ENCODE measurements around the gene PRR11. TPM values are rescaled to one million over a fixed set of nuclear protein-coding genes. Genes with fewer than 3 reads are reported as not detected.

The PRR11 gene
- total and polyA plus RNA-seq, 4 donors: 0.63 to 4.2 (median 2.0) TPM

DNA sequence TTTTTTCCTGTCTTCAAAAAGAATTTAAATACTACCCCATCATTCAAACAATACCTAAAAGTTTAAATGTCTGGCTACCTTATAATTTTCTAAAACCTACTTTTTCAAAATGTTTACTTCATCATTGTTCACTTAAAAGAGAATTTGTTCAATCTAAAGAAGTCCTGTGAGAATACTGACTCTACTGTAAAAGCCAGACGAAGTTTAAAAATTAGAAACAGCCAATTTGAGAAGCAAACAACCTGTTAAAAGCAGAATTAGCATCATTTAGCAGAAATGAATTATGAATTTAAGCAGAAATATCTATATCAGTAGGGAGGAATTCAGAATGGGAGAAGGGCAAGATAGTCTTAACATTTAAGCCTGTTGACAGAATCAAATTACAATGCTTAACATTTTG lies 2.6 kb upstream of the PRR11 start:
- Histone ChIP-seq H3K9me3 (ENCODE audit: control insufficient read depth in 4 of 4, insufficient read depth in 3 of 4, low read length in 3 of 4) (no peaks in the 10 kb centered on the region), H3K27ac (ENCODE audit: low read depth in 1 of 2, low read length in 1 of 2) (no peak overlapping the region), H3K27me3 (ENCODE audit: control insufficient read depth in 3 of 3, insufficient read depth in 3 of 3, low read length in 2 of 3) (no peaks in the 10 kb centered on the region), H3K36me3 (ENCODE audit: control insufficient read depth in 4 of 4, insufficient read depth in 4 of 4, low read length in 4 of 4) (no peaks in the 10 kb centered on the region), H3K4me3 (no peak overlapping the region), H3K9ac (ENCODE audit: insufficient read depth in 1 of 2, low read length in 2 of 2) (peak overlapping the region in 1 of 2 donors; percentile 97), H3K4me1 (ENCODE audit: control insufficient read depth in 5 of 5, insufficient read depth in 5 of 5, low read length in 5 of 5) (peaks cover 3 to 39% (median 7%) of the 10 kb centered on the region in 5 donors)
- no peak for TF ChIP-seq CTCF (IDR thresholded peaks at IDR 0.05; ENCODE audit: control extremely low read depth, extremely low read depth)
- no peak for ATAC-seq (ENCODE audit: insufficient read depth, low FRiP score)
- peak in 2 of 3 donors; percentile 18 to 41 for DNase-seq
- WGBS, 2 donors: 83 to 85% methylated on average over 1 of the region's 1 CpG

DNA sequence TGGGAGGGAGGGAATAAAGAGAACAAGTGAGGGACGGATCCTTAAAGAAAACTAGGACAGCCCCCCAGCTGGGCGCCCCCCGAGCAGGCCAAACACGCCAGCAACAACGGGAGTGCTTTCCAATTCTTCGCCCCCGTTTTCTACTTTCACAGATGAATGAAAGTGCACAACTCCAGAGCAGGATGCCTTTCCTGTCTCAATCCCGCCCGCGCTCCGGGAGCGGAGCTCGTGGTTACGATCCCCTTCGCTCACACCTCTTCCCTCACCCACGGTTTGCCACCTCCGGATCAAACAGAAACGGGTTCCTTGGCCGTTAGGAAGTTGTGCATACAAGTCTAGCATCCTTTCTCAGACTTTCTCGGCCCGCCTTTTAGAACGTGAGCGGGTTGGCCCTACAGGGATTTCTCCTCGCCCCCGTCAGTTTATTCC lies 1.2 kb upstream of the PRR11 start:
- ATAC-seq (ENCODE audit: insufficient read depth, low FRiP score) (no peak), DNase-seq (peak in 2 of 3 donors; percentile 69)
- H3K9ac ChIP-seq (ENCODE audit: insufficient read depth in 1 of 2, low read length in 2 of 2): peak overlapping the region; percentile 93 to 97
- TF ChIP-seq CTCF (IDR thresholded peaks at IDR 0.05; ENCODE audit: control extremely low read depth, extremely low read depth): no peak
- WGBS, 2 donors: 0% methylated on average over 25 of the region's 25 CpGs
- no peaks in the 10 kb centered on the region for H3K9me3 ChIP-seq (ENCODE audit: control insufficient read depth in 4 of 4, insufficient read depth in 3 of 4, low read length in 3 of 4)
- H3K27ac ChIP-seq (ENCODE audit: low read depth in 1 of 2, low read length in 1 of 2): peak overlapping the region; percentile 62 to 78
- H3K36me3 ChIP-seq (ENCODE audit: control insufficient read depth in 4 of 4, insufficient read depth in 4 of 4, low read length in 4 of 4): no peaks in the 10 kb centered on the region
- no peaks in the 10 kb centered on the region for H3K27me3 ChIP-seq (ENCODE audit: control insufficient read depth in 3 of 3, insufficient read depth in 3 of 3, low read length in 2 of 3)
- peaks cover 3 to 39% (median 7%) of the 10 kb centered on the region in 5 donors for H3K4me1 ChIP-seq (ENCODE audit: control insufficient read depth in 5 of 5, insufficient read depth in 5 of 5, low read length in 5 of 5)
- peak overlapping the region; percentile 64 for H3K4me3 ChIP-seq

DNA sequence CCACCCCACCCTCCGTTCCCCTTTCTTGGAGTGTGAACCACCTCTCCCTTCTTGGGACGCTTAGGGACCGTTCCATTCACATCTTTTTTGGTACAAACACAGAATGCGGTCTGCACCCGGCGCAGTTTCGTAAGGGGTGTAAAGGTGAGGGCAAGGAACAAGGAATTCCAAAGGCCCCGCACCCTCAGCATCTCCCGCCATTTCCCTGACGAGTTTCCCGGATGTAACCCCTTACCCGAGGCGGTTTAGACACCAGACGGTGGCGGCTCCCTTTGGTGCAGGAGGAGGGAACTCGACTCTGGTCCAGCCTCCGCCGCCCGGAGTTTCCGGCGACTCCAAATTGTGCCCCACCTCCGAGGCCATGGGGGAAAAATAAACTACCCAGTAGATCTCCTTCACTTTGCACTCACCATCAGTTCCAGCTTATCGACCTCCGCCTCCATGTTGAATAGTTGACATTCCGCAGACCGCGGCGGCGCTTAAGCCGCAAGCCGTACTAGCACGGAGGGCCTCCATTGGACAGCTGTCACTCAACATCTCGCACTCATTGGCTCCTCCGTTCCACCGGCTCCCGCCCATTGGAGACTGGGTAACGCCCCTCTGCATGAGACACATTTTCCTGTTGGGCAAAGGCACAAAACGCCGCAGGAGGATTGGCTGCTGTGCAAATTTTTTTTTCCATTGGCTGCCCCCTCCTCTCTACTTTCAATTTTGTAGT lies 666 bp upstream of the PRR11 start, which contains the start of gene SKA2:
Gene SKA2, minus strand, starts transcription at position 466 of the 718 bp plus-strand sequence. Its CDS starts 23 bp downstream, at position 443.
- H3K4me1 ChIP-seq (ENCODE audit: control insufficient read depth in 5 of 5, insufficient read depth in 5 of 5, low read length in 5 of 5): peaks cover 3 to 37% (median 7%) of the 10 kb centered on the region in 5 donors
- 0% methylated on average over 39 of the region's 39 CpGs for WGBS, 2 donors

More for the DNA sequence above, 666 bp upstream of the PRR11 start, which contains the start of gene SKA2:
- H3K4me3 ChIP-seq: peak within 1 kb of the TSS; percentile 64
- DNase-seq (no peak), ATAC-seq (ENCODE audit: insufficient read depth, low FRiP score) (peak; percentile 94)
- no peak for TF ChIP-seq CTCF (IDR thresholded peaks at IDR 0.05; ENCODE audit: control extremely low read depth, extremely low read depth)
- H3K27me3 ChIP-seq (ENCODE audit: control insufficient read depth in 3 of 3, insufficient read depth in 3 of 3, low read length in 2 of 3): no peaks in the 10 kb centered on the region
- no peaks in the 10 kb centered on the region for H3K9me3 ChIP-seq (ENCODE audit: control insufficient read depth in 4 of 4, insufficient read depth in 3 of 4, low read length in 3 of 4)
- peak within 1 kb of the TSS; percentile 93 to 97 for H3K9ac ChIP-seq (ENCODE audit: insufficient read depth in 1 of 2, low read length in 2 of 2)
- peak within 1 kb of the TSS; percentile 62 to 78 for H3K27ac ChIP-seq (ENCODE audit: low read depth in 1 of 2, low read length in 1 of 2)
- no peaks in the 10 kb centered on the region for H3K36me3 ChIP-seq (ENCODE audit: control insufficient read depth in 4 of 4, insufficient read depth in 4 of 4, low read length in 4 of 4)

Measured in lung (tissue), 12 donors.